ENCODE results near the gene CST3. TPM values are rescaled to one million over a fixed set of nuclear protein-coding genes. Genes with fewer than 3 reads are reported as not detected.
"Not testable (repeated sequence)": the region's sequence is repeated elsewhere in the genome, so short reads cannot be mapped to it uniquely, and the experiment has no call there.

CST3 gene
- total RNA-seq, 3 donors from 2014 or later, result 1.8 to 2.6 (median 2.0) TPM

DNA sequence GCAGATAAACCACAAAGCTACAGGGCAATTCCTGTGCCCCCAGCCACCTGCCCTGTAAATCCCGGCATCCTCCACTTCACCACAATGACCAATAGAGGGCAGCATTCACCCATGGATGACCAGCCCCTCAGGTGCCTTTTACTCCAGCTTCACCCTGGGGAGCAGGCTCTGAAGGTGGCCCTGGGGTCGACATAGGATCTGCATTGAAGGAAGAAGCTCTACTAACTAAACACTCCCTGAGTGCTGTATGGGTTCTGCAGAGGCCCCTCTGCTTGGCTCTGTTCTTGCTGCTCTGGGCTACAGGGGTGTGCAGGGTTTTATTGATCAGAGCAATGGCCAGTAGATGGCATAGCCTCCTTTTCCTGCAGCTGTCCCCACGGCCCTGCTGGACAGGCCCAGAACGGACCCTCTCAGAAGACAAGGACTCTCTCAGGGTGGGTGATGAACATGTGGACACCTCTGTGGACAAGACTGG, 30.8 kb upstream of the CST3 start:
- peak; percentile 58 for ATAC-seq
- no peak for DNase-seq
- Mint-ChIP-seq H3K36me3 (ENCODE audit: insufficient read depth) (no peaks in the 10 kb centered on the region), H3K4me1 (ENCODE audit: low read depth) (no peaks in the 10 kb centered on the region), H3K4me3 (no peak overlapping the region), H3K27me3 (ENCODE audit: low read depth) (no peaks in the 10 kb centered on the region), H3K9me3 (no peaks in the 10 kb centered on the region)

DNA sequence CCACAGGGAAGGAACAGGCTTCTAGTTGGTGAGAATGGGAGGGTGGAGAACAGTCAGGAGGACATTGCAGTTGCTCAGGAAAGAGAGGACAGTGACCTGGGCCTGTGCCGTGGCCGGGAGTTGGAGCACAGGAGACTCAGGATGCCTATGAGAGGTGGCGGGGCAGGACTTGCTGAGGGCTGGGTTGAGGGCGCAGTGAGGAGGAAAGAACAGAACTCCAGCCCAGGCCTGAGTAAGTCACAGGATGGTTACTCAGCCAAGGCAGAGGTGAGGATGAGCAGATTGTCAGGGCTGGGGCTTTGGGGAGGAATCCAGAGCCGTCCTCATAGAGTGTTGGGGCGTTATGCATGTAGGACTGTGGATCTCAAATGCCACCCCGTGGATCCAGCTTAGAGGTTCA, 29.9 kb upstream of the CST3 start:
- H3K36me3 Mint-ChIP-seq (ENCODE audit: insufficient read depth), result no peaks in the 10 kb centered on the region
- H3K9me3 Mint-ChIP-seq, result no peaks in the 10 kb centered on the region
- no peaks in the 10 kb centered on the region for H3K27me3 Mint-ChIP-seq (ENCODE audit: low read depth)
- DNase-seq, result no peak
- H3K4me3 Mint-ChIP-seq, result no peak overlapping the region
- H3K4me1 Mint-ChIP-seq (ENCODE audit: low read depth), result no peaks in the 10 kb centered on the region
- no peak for ATAC-seq

DNA sequence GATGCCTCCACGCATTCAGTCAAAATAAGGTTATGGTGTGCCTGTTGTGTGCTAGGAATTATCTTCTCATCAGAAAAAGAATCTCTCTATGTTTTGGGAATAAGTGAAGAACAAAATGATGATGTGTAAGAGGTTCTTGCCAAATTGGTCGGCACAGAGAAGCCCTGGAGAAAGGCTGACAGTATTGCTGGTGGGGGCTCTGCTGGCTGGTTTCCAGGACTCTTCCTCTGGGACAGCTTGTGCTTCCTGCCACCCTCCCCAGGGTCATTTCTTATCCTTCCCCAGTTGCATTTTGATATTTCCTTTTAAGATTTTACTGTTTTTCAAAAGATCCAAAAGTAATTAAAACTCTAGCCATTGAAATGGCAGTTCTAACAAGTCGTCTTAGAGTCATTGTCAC, 28.9 kb upstream of the CST3 start:
- Mint-ChIP-seq H3K4me1 (ENCODE audit: low read depth) (no peaks in the 10 kb centered on the region), H3K27me3 (ENCODE audit: low read depth) (no peaks in the 10 kb centered on the region), H3K9me3 (no peaks in the 10 kb centered on the region), H3K36me3 (ENCODE audit: insufficient read depth) (no peaks in the 10 kb centered on the region), H3K4me3 (no peak overlapping the region)
- DNase-seq, result no peak
- no peak for ATAC-seq

DNA sequence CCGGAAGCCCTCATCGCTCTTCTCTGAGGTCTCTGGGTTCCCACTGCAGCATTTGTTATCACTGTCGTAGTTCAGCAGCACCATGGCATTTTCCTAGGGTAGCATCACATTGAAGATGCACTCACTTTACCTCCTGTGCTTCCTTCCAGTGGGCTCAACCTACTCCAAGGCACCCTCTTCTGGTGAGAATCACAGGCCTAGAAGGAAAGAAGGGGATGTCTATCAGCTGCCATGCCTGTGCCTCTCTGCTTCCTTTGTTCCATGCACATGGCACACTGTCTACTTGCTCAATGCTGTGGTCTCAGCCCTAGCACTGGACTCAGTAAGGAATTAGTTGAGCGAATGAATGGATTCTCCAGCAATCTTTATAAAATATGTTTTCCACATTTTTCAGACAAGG, 28.4 kb upstream of the CST3 start:
- no peaks in the 10 kb centered on the region for H3K27me3 Mint-ChIP-seq (ENCODE audit: low read depth)
- no peaks in the 10 kb centered on the region for H3K4me1 Mint-ChIP-seq (ENCODE audit: low read depth)
- H3K9me3 Mint-ChIP-seq, result no peaks in the 10 kb centered on the region
- ATAC-seq, result no peak
- H3K36me3 Mint-ChIP-seq (ENCODE audit: insufficient read depth), result no peaks in the 10 kb centered on the region
- no peak for DNase-seq
- no peak overlapping the region for H3K4me3 Mint-ChIP-seq

DNA sequence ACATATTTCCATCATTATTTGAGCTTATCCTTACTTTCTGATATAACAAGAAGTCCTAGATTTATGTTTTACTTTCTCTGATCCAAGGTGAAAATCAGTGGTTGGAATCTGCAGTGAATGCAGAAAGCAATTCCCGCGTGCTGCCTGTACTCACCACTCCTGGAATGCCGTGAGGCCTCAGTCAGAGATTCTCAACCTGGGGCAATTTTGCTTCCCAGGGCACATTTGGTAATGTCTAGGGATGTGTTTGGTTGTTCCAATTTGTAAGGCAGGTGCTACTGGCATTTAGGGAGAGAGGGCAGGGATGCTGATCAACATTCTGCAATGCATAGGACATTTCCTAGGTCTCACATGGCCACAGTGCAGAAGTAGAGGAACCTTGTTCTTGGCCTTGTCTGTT, 27.2 kb upstream of the CST3 start:
- no peaks in the 10 kb centered on the region for H3K27me3 Mint-ChIP-seq (ENCODE audit: low read depth)
- no peak for ATAC-seq
- no peaks in the 10 kb centered on the region for H3K9me3 Mint-ChIP-seq
- H3K4me1 Mint-ChIP-seq (ENCODE audit: low read depth), result no peaks in the 10 kb centered on the region
- no peak overlapping the region for H3K4me3 Mint-ChIP-seq
- H3K36me3 Mint-ChIP-seq (ENCODE audit: insufficient read depth), result no peaks in the 10 kb centered on the region
- DNase-seq, result no peak

DNA sequence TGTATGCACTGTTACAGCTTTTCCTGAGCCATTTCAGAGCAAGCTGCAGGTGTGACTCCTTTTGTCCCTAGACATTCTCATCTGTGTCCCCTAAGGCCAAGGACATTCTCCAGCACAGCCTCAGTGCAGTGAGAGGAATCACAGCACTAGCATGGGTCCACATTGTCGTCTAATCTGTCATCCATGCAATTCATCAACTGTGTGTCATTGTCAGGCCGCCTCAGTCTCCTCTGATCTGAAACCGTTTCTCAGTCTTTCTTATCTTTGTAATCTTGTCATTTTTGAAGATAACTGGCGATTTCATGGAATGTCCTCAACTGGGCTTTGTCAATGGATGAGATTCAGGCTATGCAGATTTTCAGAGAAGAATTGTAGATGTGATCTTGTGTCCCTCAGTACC, 26.3 kb upstream of the CST3 start:
- H3K4me1 Mint-ChIP-seq (ENCODE audit: low read depth); DNase-seq; H3K4me3 Mint-ChIP-seq; H3K27me3 Mint-ChIP-seq (ENCODE audit: low read depth); H3K36me3 Mint-ChIP-seq (ENCODE audit: insufficient read depth); H3K9me3 Mint-ChIP-seq; ATAC-seq: not testable (repeated sequence)

DNA sequence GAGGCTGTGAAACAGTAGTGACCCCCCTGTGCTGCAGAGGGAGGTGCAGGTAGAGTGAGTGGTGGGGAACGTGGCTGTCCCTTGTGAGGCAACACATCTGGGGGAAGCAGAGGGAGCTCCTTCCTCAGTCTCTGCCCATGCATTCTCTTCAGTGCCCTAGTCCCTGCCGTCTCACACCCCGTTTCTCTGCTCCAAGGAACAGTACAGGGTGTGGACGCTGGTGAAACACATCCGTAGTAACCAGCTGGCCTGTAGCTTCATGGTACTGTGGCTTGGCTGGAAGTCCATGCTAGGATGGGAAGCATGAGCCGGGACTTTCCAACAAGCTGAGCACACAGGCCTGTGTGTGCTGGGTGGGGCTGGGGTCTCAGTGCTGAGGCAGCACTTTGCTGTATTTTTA, 25.4 kb upstream of the CST3 start:
- Mint-ChIP-seq H3K4me3 (no peak overlapping the region), H3K36me3 (ENCODE audit: insufficient read depth) (no peaks in the 10 kb centered on the region)
- ATAC-seq, result no peak

DNA sequence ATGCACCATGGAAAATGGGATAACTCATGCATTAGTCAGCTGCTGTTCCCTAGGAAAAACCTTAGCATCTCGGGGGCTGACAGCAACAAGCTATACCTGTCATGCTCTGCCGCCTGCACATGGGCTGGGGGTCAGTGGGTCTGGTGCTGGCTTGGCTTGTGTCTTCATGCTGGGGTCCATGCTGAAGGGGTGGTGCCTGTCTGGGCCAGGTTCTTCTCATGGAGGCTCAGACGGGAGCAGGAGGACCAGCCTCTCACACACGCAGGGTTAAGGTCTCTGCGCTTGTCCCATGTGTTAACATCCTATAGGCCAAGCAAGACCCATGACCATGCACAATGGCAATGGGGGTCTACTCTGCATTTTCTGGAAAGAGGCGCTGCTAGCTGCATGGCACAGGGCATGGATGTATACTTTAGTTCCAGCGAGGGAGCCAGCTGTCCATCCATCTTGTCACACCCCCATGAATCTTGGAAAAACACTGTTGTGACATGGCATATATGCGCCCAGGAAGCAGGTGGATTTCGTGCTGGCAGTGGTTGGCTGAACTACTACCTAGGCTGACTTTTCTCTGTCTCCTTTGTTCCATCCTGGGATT, 24.6 kb upstream of the CST3 start:
- DNase-seq (no peak), ATAC-seq (no peak)
- Mint-ChIP-seq H3K4me1 (ENCODE audit: low read depth) (no peaks in the 10 kb centered on the region), H3K27me3 (ENCODE audit: low read depth) (no peaks in the 10 kb centered on the region), H3K36me3 (ENCODE audit: insufficient read depth) (no peaks in the 10 kb centered on the region), H3K4me3 (no peak overlapping the region), H3K9me3 (no peaks in the 10 kb centered on the region)

More for the DNA sequence above, 25.4 kb upstream of the CST3 start:
- Mint-ChIP-seq H3K4me1 (ENCODE audit: low read depth) (no peaks in the 10 kb centered on the region), H3K27me3 (ENCODE audit: low read depth) (no peaks in the 10 kb centered on the region), H3K9me3 (no peaks in the 10 kb centered on the region)
- no peak for DNase-seq

DNA sequence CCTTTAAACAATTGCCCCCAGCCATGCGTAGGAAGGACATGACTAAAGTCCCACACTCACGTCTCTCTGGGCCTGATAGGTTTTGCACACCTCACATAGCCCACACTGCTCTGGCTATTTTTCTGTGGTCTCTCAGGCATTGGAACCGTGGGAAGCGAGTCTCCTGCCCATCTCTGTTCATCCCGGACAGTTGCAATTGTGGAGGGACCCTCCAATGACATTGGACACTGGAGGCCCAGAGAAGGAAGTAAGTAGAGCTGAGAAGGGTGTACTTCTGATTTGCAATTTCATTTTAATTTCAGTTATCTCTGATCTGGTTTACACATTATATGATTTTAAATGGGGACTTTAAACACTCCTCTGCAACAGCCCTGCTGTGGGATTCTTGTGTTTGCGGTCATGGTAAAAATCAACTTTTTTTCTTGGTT, 23.3 kb upstream of the CST3 start:
- H3K9me3 Mint-ChIP-seq, result no peaks in the 10 kb centered on the region
- DNase-seq (no peak), ATAC-seq (no peak)
- H3K4me1 Mint-ChIP-seq (ENCODE audit: low read depth), result no peaks in the 10 kb centered on the region
- H3K27me3 Mint-ChIP-seq (ENCODE audit: low read depth), result peaks cover 1% of the 10 kb centered on the region
- H3K36me3 Mint-ChIP-seq (ENCODE audit: insufficient read depth), result no peaks in the 10 kb centered on the region
- no peak overlapping the region for H3K4me3 Mint-ChIP-seq

DNA sequence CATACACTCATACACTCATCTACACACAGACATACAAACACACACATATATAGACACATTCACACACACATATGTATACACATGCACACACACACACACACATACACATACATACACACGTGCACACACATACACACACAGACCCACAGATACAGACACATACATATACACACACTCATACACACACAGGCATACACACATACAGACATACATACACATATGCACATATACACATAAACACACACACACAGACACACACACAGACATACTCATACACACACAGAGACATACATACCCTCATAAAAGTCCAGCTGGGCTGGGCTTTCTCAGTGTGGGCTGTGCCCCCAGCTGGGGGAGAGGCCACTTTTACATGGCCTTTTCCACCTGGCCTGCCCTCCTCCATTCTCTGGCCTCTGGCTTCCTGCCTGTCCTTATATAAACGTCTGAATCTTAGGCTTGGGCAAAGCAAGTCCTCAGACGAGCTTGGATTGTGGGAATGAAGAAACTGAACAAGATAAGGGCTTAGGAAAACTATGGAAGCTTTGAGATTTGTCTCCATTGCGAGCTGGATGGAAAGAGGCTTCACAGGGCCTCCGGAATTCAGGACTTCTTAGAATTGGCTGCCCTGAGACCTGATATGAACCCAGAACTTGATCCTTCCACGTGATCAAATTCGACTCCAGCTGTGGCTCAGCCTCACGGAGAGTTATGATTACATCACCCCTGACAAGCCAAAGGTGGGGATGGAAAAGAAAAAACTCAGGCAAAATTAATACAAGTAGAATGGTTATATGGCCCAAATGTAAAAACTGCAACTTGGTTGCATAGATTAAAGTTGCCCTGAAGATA, 22.5 kb upstream of the CST3 start:
- H3K36me3 Mint-ChIP-seq (ENCODE audit: insufficient read depth), result no peaks in the 10 kb centered on the region
- no peaks in the 10 kb centered on the region for H3K9me3 Mint-ChIP-seq
- ATAC-seq (no peak), DNase-seq (no peak)
- H3K4me3 Mint-ChIP-seq, result no peak overlapping the region
- H3K27me3 Mint-ChIP-seq (ENCODE audit: low read depth), result peaks cover 6% of the 10 kb centered on the region
- H3K4me1 Mint-ChIP-seq (ENCODE audit: low read depth), result no peaks in the 10 kb centered on the region

DNA sequence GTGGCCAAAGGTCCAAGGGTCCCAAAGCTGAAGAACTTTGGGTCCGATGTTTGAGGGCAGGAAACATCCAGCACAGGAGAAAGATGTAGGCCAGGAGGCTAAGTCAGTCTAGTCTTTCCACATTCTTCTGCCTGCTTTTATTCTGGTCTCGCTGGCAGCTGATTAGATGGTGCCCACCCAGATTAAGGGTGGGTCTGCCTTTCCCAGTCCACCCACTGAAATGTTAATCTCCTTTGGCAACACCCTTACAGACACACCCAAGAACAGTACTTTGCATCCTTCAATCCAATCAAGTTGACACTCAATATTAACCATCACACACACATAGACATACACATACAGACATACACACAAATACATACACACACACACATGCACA, 21.8 kb upstream of the CST3 start:
- not testable (repeated sequence) for H3K4me3 Mint-ChIP-seq; ATAC-seq; H3K4me1 Mint-ChIP-seq (ENCODE audit: low read depth); H3K9me3 Mint-ChIP-seq; H3K36me3 Mint-ChIP-seq (ENCODE audit: insufficient read depth); H3K27me3 Mint-ChIP-seq (ENCODE audit: low read depth); DNase-seq

DNA sequence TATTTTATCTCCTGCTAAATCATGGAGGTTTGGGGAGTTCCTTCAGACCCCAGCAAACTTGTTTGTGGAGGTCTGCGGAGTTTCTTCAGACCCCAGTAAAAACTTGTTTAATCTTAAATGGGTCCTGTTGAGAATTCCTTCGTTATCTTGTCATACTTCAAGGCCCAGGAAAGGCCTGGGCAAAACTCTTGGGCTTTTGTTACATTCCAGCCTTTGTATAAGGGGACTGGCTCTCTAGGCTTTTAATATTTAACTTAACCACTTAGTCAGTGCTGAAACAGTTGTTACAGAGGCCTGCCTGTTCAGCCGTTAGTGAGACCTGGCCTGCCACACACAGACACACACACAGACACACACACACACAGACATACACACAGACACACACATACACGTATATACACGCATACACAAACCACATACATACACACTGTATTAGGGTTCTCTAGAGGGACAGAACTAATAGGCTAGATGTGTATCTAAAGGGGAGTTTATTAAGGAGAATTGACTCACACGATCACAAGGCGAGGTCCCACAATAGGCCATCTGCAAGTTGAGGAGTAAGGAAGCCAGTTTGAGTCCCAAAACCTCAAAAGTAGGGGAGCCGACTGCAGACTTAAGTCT, 21.3 kb upstream of the CST3 start:
- Mint-ChIP-seq H3K4me3 (no peak overlapping the region), H3K36me3 (ENCODE audit: insufficient read depth) (no peaks in the 10 kb centered on the region), H3K9me3 (no peaks in the 10 kb centered on the region), H3K4me1 (ENCODE audit: low read depth) (no peaks in the 10 kb centered on the region), H3K27me3 (ENCODE audit: low read depth) (peaks cover 7% of the 10 kb centered on the region)
- DNase-seq (no peak), ATAC-seq (no peak)

DNA sequence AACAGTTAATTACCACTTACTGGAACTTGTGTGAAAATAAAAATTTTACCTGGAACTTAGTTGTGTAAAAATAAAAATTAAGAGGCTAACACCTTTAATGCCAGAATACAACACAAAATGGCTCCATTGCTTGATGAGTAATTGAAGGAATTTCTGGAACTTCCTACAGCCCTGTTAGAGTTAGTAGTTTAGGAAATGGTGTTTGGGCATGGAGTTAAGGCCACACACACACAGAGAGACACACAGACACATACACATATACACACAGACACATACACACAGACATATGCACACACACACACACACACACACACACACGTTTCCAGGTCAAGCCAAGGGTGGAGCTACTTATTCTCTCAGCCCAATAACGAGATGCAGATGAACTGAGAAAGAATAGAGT, 20.6 kb upstream of the CST3 start:
- ATAC-seq, result no peak
- H3K4me3 Mint-ChIP-seq, result no peak overlapping the region
- H3K27me3 Mint-ChIP-seq (ENCODE audit: low read depth), result peaks cover 7% of the 10 kb centered on the region

DNA sequence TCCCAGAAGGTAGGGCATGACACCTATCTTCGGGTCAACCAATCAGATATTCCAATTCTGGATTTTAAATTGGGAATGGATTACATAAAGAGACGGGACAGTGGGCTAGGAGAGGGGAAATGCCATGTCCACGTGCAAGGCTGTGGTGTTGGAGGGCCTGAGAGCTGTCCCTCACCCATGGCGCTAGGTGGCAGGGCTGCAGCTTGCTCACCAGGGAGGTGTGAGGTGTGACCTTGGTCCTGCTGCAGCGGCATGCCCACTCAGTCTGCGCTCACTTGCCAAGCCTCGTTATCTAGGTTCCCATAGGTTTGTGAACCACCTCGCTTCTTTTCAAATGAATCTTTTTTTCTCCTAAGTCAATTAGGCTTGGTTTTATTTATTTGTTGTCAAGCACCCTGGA, 19.4 kb upstream of the CST3 start:
- H3K4me3 Mint-ChIP-seq, result no peak overlapping the region
- peaks cover 7% of the 10 kb centered on the region for H3K27me3 Mint-ChIP-seq (ENCODE audit: low read depth)
- H3K36me3 Mint-ChIP-seq (ENCODE audit: insufficient read depth), result no peaks in the 10 kb centered on the region
- ATAC-seq (no peak), DNase-seq (no peak)
- H3K4me1 Mint-ChIP-seq (ENCODE audit: low read depth), result no peaks in the 10 kb centered on the region
- H3K9me3 Mint-ChIP-seq, result no peaks in the 10 kb centered on the region

More for the DNA sequence above, 20.6 kb upstream of the CST3 start:
- H3K9me3 Mint-ChIP-seq, result no peaks in the 10 kb centered on the region
- no peaks in the 10 kb centered on the region for H3K36me3 Mint-ChIP-seq (ENCODE audit: insufficient read depth)
- DNase-seq, result no peak
- H3K4me1 Mint-ChIP-seq (ENCODE audit: low read depth), result no peaks in the 10 kb centered on the region

DNA sequence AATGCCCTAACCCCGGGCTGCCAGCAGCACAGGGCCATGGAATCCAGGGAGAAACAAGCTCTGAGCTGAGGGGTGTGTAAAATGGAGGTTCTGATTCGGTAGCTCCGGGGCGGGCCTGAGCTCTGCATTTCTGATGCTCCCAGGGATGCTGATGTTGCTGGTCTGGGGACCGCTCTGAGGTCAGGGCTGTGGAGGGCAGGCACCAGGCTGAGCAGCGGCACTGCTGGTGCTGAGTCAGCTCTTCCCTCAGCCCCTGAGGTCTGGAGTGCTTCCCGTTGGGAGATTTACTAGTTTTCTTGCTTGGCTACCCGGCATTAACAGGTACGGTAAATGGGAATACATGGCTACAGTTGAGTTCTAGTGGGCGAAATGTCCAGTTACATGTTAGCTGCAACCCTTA, 18.6 kb upstream of the CST3 start:
- Mint-ChIP-seq H3K4me1 (ENCODE audit: low read depth) (no peaks in the 10 kb centered on the region), H3K4me3 (no peak overlapping the region), H3K9me3 (no peaks in the 10 kb centered on the region), H3K27me3 (ENCODE audit: low read depth) (peaks cover 7% of the 10 kb centered on the region), H3K36me3 (ENCODE audit: insufficient read depth) (no peaks in the 10 kb centered on the region)
- ATAC-seq, result no peak
- no peak for DNase-seq
